ENCODE measurements around the gene P2RX7.

P2RX7 gene

GRCh38 chr12:121202407-121203355, 70.0 kb downstream of the P2RX7 start:
- TF ChIP-seq, protein P1, sequence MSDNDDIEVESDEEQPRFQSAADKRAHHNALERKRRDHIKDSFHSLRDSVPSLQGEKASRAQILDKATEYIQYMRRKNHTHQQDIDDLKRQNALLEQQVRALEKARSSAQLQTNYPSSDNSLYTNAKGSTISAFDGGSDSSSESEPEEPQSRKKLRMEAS (IDR thresholded peaks at IDR 0.05), result no peak
- TF ChIP-seq CEBPB (IDR thresholded peaks at IDR 0.05) (no peak), EGR1 (IDR thresholded peaks at IDR 0.05) (no peak), ZBTB7A (IDR thresholded peaks at IDR 0.05; ENCODE audit: low read depth) (no peak), NFIC (IDR thresholded peaks at IDR 0.05) (no peak), TAF1 (IDR thresholded peaks at IDR 0.05; ENCODE audit: low read depth) (no peak), FOXM1 (IDR thresholded peaks at IDR 0.05; ENCODE audit: borderline replicate concordance, low read depth) (no peak), TEAD4 (IDR thresholded peaks at IDR 0.05) (no peak), TCF12 (IDR thresholded peaks at IDR 0.05; ENCODE audit: low read depth) (no peak), REST (IDR thresholded peaks at IDR 0.05; ENCODE audit: low read depth) (no peak), YY1 (IDR thresholded peaks at IDR 0.05; ENCODE audit: low read depth) (no peak), CREB1 (IDR thresholded peaks at IDR 0.05; ENCODE audit: low read depth) (no peak)
- TF ChIP-seq, protein P2, sequence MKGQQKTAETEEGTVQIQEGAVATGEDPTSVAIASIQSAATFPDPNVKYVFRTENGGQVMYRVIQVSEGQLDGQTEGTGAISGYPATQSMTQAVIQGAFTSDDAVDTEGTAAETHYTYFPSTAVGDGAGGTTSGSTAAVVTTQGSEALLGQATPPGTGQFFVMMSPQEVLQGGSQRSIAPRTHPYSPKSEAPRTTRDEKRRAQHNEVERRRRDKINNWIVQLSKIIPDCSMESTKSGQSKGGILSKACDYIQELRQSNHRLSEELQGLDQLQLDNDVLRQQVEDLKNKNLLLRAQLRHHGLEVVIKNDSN (IDR thresholded peaks at IDR 0.05), result no peak

DNA sequence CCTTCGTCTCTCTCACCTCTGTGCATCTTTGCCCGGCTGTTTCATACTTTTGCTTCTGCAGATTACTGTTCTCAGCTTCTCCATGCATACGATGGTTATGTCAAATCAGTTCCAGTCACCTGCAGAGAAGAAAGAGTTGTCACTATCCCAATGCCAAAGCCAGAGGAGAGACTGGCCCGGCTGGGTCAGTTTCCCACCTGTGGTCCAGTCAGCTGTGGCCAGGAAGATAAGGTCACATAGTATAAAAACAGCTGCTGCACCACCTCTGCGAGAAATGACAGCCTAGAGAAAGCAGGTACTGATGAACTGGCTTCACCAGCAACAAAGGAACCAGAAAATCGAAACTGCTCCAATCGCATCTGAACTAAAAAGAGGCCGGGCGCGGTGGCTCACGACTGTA, 70.8 kb downstream of the P2RX7 start:
- no peak for TF ChIP-seq TAF1 (IDR thresholded peaks at IDR 0.05; ENCODE audit: low read depth)
- TF ChIP-seq, protein P2 (IDR thresholded peaks at IDR 0.05), result no peak
- TF ChIP-seq RAD21 (IDR thresholded peaks at IDR 0.05; ENCODE audit: low read depth), result no peak
- no peak for TF ChIP-seq NFIC (IDR thresholded peaks at IDR 0.05)
- no peak for TF ChIP-seq TCF12 (IDR thresholded peaks at IDR 0.05; ENCODE audit: low read depth)
- TF ChIP-seq CREB1 (IDR thresholded peaks at IDR 0.05; ENCODE audit: low read depth), result no peak
- TF ChIP-seq, protein P1 (IDR thresholded peaks at IDR 0.05), result no peak
- no peak for TF ChIP-seq EP300 (IDR thresholded peaks at IDR 0.05; ENCODE audit: borderline replicate concordance)
- no peak for TF ChIP-seq TEAD4 (IDR thresholded peaks at IDR 0.05)
- no peak for TF ChIP-seq EGR1 (IDR thresholded peaks at IDR 0.05)
- no peak for TF ChIP-seq ZBTB7A (IDR thresholded peaks at IDR 0.05; ENCODE audit: low read depth)
- no peak for TF ChIP-seq YY1 (IDR thresholded peaks at IDR 0.05; ENCODE audit: low read depth)
- TF ChIP-seq REST (IDR thresholded peaks at IDR 0.05; ENCODE audit: low read depth), result no peak

DNA sequence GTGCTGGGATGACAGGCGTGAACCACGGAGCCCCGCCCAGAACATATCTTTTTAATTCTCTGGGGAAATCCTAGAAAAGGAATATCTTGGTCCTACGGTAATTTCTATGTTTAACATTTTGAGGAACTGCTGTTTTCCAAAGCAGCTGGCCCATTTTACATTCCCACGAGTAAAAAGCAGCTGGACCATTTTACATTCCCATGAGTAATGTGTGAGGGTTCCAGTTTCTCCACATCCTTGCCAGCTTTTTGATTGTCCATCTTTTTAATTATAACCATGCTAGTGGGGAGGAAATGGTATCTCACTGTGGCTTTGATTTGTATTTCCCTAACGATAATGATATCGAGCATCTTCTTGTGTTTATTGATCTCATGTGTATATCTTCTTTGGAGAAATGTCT, 72.8 kb downstream of the P2RX7 start:
- TF ChIP-seq ZBTB7A (IDR thresholded peaks at IDR 0.05; ENCODE audit: low read depth) (no peak), RAD21 (IDR thresholded peaks at IDR 0.05; ENCODE audit: low read depth) (no peak), EGR1 (IDR thresholded peaks at IDR 0.05) (no peak), EP300 (IDR thresholded peaks at IDR 0.05; ENCODE audit: borderline replicate concordance) (no peak), YY1 (IDR thresholded peaks at IDR 0.05; ENCODE audit: low read depth) (no peak), TAF1 (IDR thresholded peaks at IDR 0.05; ENCODE audit: low read depth) (no peak), TCF12 (IDR thresholded peaks at IDR 0.05; ENCODE audit: low read depth) (no peak), FOXM1 (IDR thresholded peaks at IDR 0.05; ENCODE audit: borderline replicate concordance, low read depth) (no peak), TEAD4 (IDR thresholded peaks at IDR 0.05) (no peak), CREB1 (IDR thresholded peaks at IDR 0.05; ENCODE audit: low read depth) (no peak), REST (IDR thresholded peaks at IDR 0.05; ENCODE audit: low read depth) (no peak)
- TF ChIP-seq, protein P1 (IDR thresholded peaks at IDR 0.05), result no peak
- TF ChIP-seq, protein P2 (IDR thresholded peaks at IDR 0.05), result no peak
